H1 (cell line): Measurements from ENCODE around the gene UMPS. TPM values are rescaled to one million over a fixed set of nuclear protein-coding genes. Genes with fewer than 3 reads are reported as not detected.

Experiments used
- CTCF ChIA-PET: fragments of 300-600 bp; sonication (Branson Sonifier 250); formaldehyde crosslinking; loops from one replicate; lab custom pipeline; 2021; ENCODE audit not compliant: partially characterized antibody; lab: Charles Lee
- POLR2A ChIA-PET: fragments of 300-600 bp; sonication (Branson Sonifier 250); formaldehyde crosslinking; loops from one replicate; lab custom pipeline; 2021; ENCODE audit warnings: inconsistent platforms; ENCODE audit not compliant: partially characterized antibody; lab: Charles Lee
- DNase-seq, 2 experiments: peaks; one replicate each; pipeline versions ENCODE4 v3.0.0 to v3.0.0-alpha.2; 2010 to 2022; ENCODE audit warnings: low spot score in 2 of 2, low read depth in 1 of 2, mixed read lengths in 1 of 2
- FAIRE-seq: peaks from 2 replicates; lab custom pipeline; 2011; peaks lifted over from hg19 to GRCh38; lab: Jason Lieb, UNC
- H2AFZ ChIP-seq: 2 replicates; pipeline ENCODE4 v1.8.1; 2012; ENCODE audit warnings: low read length, inconsistent platforms
- H2AK5ac ChIP-seq: 2 replicates; pipeline ENCODE4 v1.6.1; 2013; ENCODE audit warnings: low read depth, low read length
- H2BK120ac ChIP-seq: replicated peaks from 2 replicates; pipeline ENCODE3; 2013; ENCODE audit warnings: low read depth, low read length, inconsistent platforms
- H2BK12ac ChIP-seq: 2 replicates; pipeline ENCODE4 v1.6.1; 2013; ENCODE audit warnings: low read depth, low read length
- H2BK15ac ChIP-seq: 2 replicates; pipeline ENCODE4 v1.6.1; 2013; ENCODE audit warnings: low read length
- H2BK20ac ChIP-seq: 2 replicates; pipeline ENCODE4 v1.6.1; 2013; ENCODE audit warnings: low read length
- H2BK5ac ChIP-seq: 2 replicates; pipeline ENCODE4 v1.6.1; 2013; ENCODE audit warnings: low read depth, low read length
- H3K14ac ChIP-seq: 2 replicates; pipeline ENCODE4 v1.6.1; 2013; ENCODE audit warnings: inconsistent platforms; ENCODE audit not compliant: insufficient read length
- H3K18ac ChIP-seq: 2 replicates; pipeline ENCODE4 v1.6.1; 2013; ENCODE audit warnings: low read length; ENCODE audit errors: extremely low read depth
- H3K23ac ChIP-seq: 2 replicates; pipeline ENCODE4 v1.6.1; 2013; ENCODE audit warnings: inconsistent platforms; ENCODE audit not compliant: insufficient read length
- H3K23me2 ChIP-seq: 2 replicates; pipeline ENCODE4 v1.6.1; 2013; ENCODE audit warnings: low read depth, low read length
- H3K27ac ChIP-seq: 2 replicates; pipeline ENCODE4 v1.6.1; 2011; ENCODE audit warnings: low read depth, low read length, inconsistent platforms
- H3K27me3 ChIP-seq, 4 experiments: replicated peaks in 1 of 4; 1 replicate in 1 of 4; 2 replicates in 3 of 4; pipeline versions ENCODE4 v1.6.1 to v1.8.1; 2011 to 2013; ENCODE audit warnings: low read length in 3 of 4, mild to moderate bottlenecking in 3 of 4, inconsistent platforms in 2 of 4, mixed read lengths in 2 of 4, moderate library complexity in 1 of 4; ENCODE audit not compliant: control insufficient read depth in 3 of 4, insufficient read depth in 3 of 4; ENCODE audit errors: extremely low read depth in 1 of 4
- H3K36me3 ChIP-seq, 4 experiments: 2 replicates each; pipeline versions ENCODE4 v1.6.1 to v1.8.1; 2011 to 2013; ENCODE audit warnings: mild to moderate bottlenecking in 4 of 4, low read length in 3 of 4, moderate library complexity in 2 of 4, control low read depth in 1 of 4, inconsistent platforms in 1 of 4; ENCODE audit not compliant: insufficient read depth in 4 of 4, control insufficient read depth in 2 of 4
- H3K4ac ChIP-seq: replicated peaks from 2 replicates; pipeline ENCODE3; 2013; ENCODE audit warnings: low read length, low read depth, mixed read lengths, inconsistent platforms; ENCODE audit not compliant: insufficient read length
- H3K4me1 ChIP-seq, 4 experiments: replicated peaks in 1 of 4; 1 replicate in 1 of 4; 2 replicates in 3 of 4; pipeline versions ENCODE4 v1.6.1 to v1.8.1; 2011 to 2013; ENCODE audit warnings: low read length in 3 of 4, inconsistent platforms in 2 of 4, mixed read lengths in 1 of 4; ENCODE audit not compliant: insufficient read depth in 4 of 4, control insufficient read depth in 3 of 4
- H3K4me2 ChIP-seq, 2 experiments: 2 replicates each; pipeline versions ENCODE4 v1.6.1 to v1.8.1; 2011 to 2013; ENCODE audit warnings: low read depth in 2 of 2, low read length in 2 of 2, control low read depth in 1 of 2, inconsistent platforms in 1 of 2, mild to moderate bottlenecking in 1 of 2; ENCODE audit not compliant: insufficient read depth in 1 of 2
- H3K4me3 ChIP-seq, 4 experiments: fragments of 200-600, 300-600 bp in 1 of 4; sonication (generic), shearing (Covaris generic), sonication (Bioruptor Twin) in 1 of 4; 2 replicates each; pipeline versions ENCODE4 v1.5.1 to v1.8.1; 2011 to 2016; ENCODE audit warnings: low read length in 4 of 4, low read depth in 3 of 4, control low read depth in 2 of 4, inconsistent platforms in 2 of 4, mild to moderate bottlenecking in 2 of 4, mixed read lengths in 1 of 4, moderate library complexity in 1 of 4; ENCODE audit not compliant: insufficient read depth in 2 of 4; ENCODE audit errors: extremely low read depth in 1 of 4
- H3K56ac ChIP-seq: replicated peaks from 2 replicates; pipeline ENCODE3; 2013; ENCODE audit warnings: low read depth, mild to moderate bottlenecking, mixed read lengths, low read length, inconsistent platforms; ENCODE audit not compliant: insufficient read length
- H3K79me1 ChIP-seq: 2 replicates; pipeline ENCODE4 v1.6.1; 2013; ENCODE audit warnings: low read depth, low read length, control low read depth
- H3K79me2 ChIP-seq, 2 experiments: 2 replicates each; pipeline versions ENCODE4 v1.6.1 to v1.8.1; 2012 to 2013; ENCODE audit warnings: low read length in 2 of 2, mild to moderate bottlenecking in 2 of 2, inconsistent platforms in 1 of 2; ENCODE audit not compliant: insufficient read depth in 2 of 2, control insufficient read depth in 1 of 2
- H3K9ac ChIP-seq, 4 experiments: replicated peaks in 1 of 4; 1 replicate in 1 of 4; 2 replicates in 3 of 4; pipeline versions ENCODE4 v1.6.1 to v1.8.1; 2011 to 2013; ENCODE audit warnings: low read depth in 3 of 4, low read length in 3 of 4, control low read depth in 2 of 4, mild to moderate bottlenecking in 2 of 4, moderate library complexity in 2 of 4, inconsistent platforms in 1 of 4; ENCODE audit errors: extremely low read depth in 1 of 4
- H3K9me3 ChIP-seq, 2 experiments: 2 replicates each; pipeline versions ENCODE4 v1.6.1 to v1.8.1; 2012 to 2013; ENCODE audit warnings: mild to moderate bottlenecking in 2 of 2, moderate library complexity in 2 of 2, control low read depth in 1 of 2, inconsistent platforms in 1 of 2, low read depth in 1 of 2, low read length in 1 of 2, mixed read lengths in 1 of 2; ENCODE audit not compliant: insufficient read depth in 2 of 2
- H4K20me1 ChIP-seq, 2 experiments: replicated peaks in 1 of 2; 2 replicates each; pipeline versions ENCODE3 to v1.8.1; 2011 to 2013; ENCODE audit warnings: inconsistent platforms in 2 of 2, low read length in 2 of 2, mild to moderate bottlenecking in 1 of 2; ENCODE audit not compliant: insufficient read depth in 2 of 2, control insufficient read depth in 1 of 2
- H4K5ac ChIP-seq: 2 replicates; pipeline ENCODE4 v1.6.1; 2013; ENCODE audit warnings: low read length, low read depth, mixed read lengths, inconsistent platforms; ENCODE audit not compliant: insufficient read length
- H4K8ac ChIP-seq: 2 replicates; pipeline ENCODE4 v1.8.0; 2013; ENCODE audit warnings: mild to moderate bottlenecking, moderate library complexity, low read length, inconsistent platforms; ENCODE audit not compliant: insufficient read depth; ENCODE audit errors: extremely low read depth
- H4K91ac ChIP-seq: replicated peaks from 2 replicates; pipeline ENCODE3; 2013; ENCODE audit warnings: low read length, mixed read lengths, inconsistent platforms; ENCODE audit not compliant: insufficient read length
- JUND ChIP-seq: IDR thresholded peaks from 2 replicates; pipeline ENCODE4 v1.6.1; 2011; ENCODE audit warnings: mild to moderate bottlenecking, improper control_type of control experiment, low read length
- RAD21 ChIP-seq, 2 experiments: IDR thresholded peaks in 1 of 2; conservative IDR thresholded peaks in 1 of 2; 2 replicates each; pipeline ENCODE4 v1.6.1; 2011; ENCODE audit warnings: low read depth in 2 of 2, low read length in 2 of 2, improper control_type of control experiment in 1 of 2, inconsistent platforms in 1 of 2, mild to moderate bottlenecking in 1 of 2, moderate library complexity in 1 of 2
- WGBS, 2 experiments: shearing (Covaris generic) in 1 of 2; methylation state at CpG; one replicate each; pipeline versions ENCODE4 v1.1.6 to v1.1.7; 2013 to 2015; ENCODE audit warnings: low lambda C conversion rate in 2 of 2, mixed read lengths in 2 of 2, inconsistent platforms in 1 of 2, low coverage in 1 of 2, missing lambda C conversion rate in 1 of 2; ENCODE audit not compliant: insufficient replicate concordance in 2 of 2, insufficient coverage in 1 of 2, insufficient read length in 1 of 2; ENCODE audit errors: extremely low coverage in 1 of 2, missing lambda C conversion rate in 1 of 2; 5-methylcytosine and 5-hydroxymethylcytosine counted together
- polyA plus RNA-seq, 7 experiments: library from polyadenylated mRNA; depleted of rRNA in 3 of 7; stranded (reverse) in 5 of 7; unstranded in 2 of 7; fragments of >200 nt in 5 of 7; fragments of 200-250 nt in 2 of 7; gene quantifications; 1 replicate in 5 of 7; 2 replicates in 1 of 7; 4 replicates in 1 of 7; pipeline versions ENCODE4 v1.2.1 to v1.2.3, GENCODE V29; 2011 to 2013; ENCODE audit warnings: missing spikeins in 2 of 7, mixed read lengths in 2 of 7
- total RNA-seq: library from RNA; stranded (reverse); fragmentation: NEBNext Ultra II Directional; extraction: Animal tissue kit (Norgen Biotek cat#: 25700); gene quantifications from 2 replicates; pipeline ENCODE4 v1.2.1, GENCODE V29; 2021

Gene UMPS
- total and polyA plus RNA-seq, 2 of the 8 experiments (the other 6 are each of a cell fraction or from before 2014, with no cell fraction given), result 32.8 to 59.0 TPM

DNA sequence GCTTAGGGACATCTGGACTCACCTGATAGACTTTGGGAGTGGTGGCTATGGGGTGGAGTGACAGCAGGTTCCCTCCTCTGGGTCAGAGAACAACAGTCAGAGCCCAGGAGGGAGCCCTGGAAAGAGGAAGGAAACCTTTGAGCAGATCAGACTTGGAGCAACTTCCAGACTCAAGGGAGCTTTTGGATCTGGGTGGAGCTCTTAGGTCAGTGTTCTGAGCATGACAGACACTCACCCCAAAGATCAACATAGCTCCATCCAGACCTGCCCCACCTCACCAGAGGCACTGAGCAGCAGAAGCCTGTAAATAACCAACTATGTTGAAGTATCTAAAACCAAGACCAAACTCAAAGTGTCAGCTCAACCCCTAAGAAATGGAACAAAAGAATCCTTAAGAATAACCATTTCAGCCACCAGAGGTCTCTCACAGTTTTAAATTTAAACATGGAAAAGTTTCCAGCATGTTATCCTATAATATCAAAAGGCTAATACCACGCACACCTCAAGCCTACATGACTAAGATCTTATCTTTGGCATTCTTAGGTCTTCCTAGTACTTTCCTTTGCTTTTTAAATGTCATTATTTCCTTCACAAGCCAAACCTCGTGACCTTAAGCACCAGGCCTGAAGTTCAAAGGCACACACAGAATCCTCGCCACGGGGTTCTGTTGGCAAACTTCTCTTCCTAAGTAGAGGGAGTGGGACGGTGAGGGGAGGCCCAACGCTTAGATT lies 56.4 kb downstream of the UMPS start:
- peaks cover 0 to under 1% (median 0%) of the 10 kb centered on the region in 4 experiments; a peak in 1 of 7 replicates for H3K4me1 ChIP-seq
- no peak overlapping the region for H3K4me2 ChIP-seq
- 0 out of 2 replicates have a peak overlapping the region, but pooled peaks have one; percentile 4 for H3K27ac ChIP-seq
- H2BK15ac ChIP-seq, result no peak overlapping the region
- no peak overlapping the region for H3K4me3 ChIP-seq
- H2AK5ac ChIP-seq, result no peak overlapping the region
- FAIRE-seq, result no peak
- H3K23ac ChIP-seq, result no peak overlapping the region
- CTCF ChIA-PET, result interaction anchor here (0.6 to 4.0 kb wide), 33 partner anchors 11 to 699 kb away, joined by 3 to 33 read pairs (median 5); partner anchors contain the start of gene UMPS
- H2BK12ac ChIP-seq, result no peak overlapping the region; the same call in 1 of the 2 replicates
- H3K14ac ChIP-seq, result no peak overlapping the region
- H2AFZ ChIP-seq, result no peak overlapping the region
- no peak overlapping the region for H2BK5ac ChIP-seq
- no peak overlapping the region for H4K5ac ChIP-seq
- no peak for TF ChIP-seq JUND
- TF ChIP-seq RAD21 (IDR thresholded peaks at IDR 0.05 in 1 of 2, conservative IDR thresholded peaks at IDR 0.05 in 1 of 2; ENCODE audit: low read depth in 2 of 2, low read length in 2 of 2), result peak; percentile 26 to 29; a peak in 3 of 4 replicates
- TF ChIP-seq, all 59 proteins: peak for 1
- Histone ChIP-seq H3K79me1 (peaks cover under 1% of the 10 kb centered on the region; the same call in 1 of the 2 replicates), H3K9me3 (no peaks in the 10 kb centered on the region), H3K56ac (no peak overlapping the region), H3K9ac (no peak overlapping the region), H3K18ac (no peak overlapping the region), H3K79me2 (no peaks in the 10 kb centered on the region), H3K36me3 (peaks cover 0 to 12% (median 0%) of the 10 kb centered on the region in 4 experiments; a peak in 2 of 8 replicates), H3K27me3 (no peaks in the 10 kb centered on the region), H4K20me1 (peaks cover 0 to 4% of the 10 kb centered on the region in 2 experiments), H4K8ac (no peak overlapping the region), H3K4ac (no peak overlapping the region), H2BK120ac (no peak overlapping the region), H4K91ac (no peak overlapping the region), H2BK20ac (no peak overlapping the region), H3K23me2 (no peaks in the 10 kb centered on the region)
- WGBS, 2 experiments, result 86% methylated on average over 6 of the region's 6 CpGs; no CpG with 5 or more reads in 1 of the 2 experiments
- DNase-seq, result no peak
- POLR2A ChIA-PET, result interaction anchor here (0.6 to 1.9 kb wide), 6 partner anchors 7 to 48 kb away, joined by 3 to 5 read pairs (median 4); no protein-coding TSS in a partner anchor
